Astrocyte (in vitro differentiated cells and primary cell): ENCODE results near the gene CCDC187. TPM values are rescaled to one million over a fixed set of nuclear protein-coding genes. Genes with fewer than 3 reads are reported as not detected.

Experiments used
- DNase-seq: peaks from one replicate; pipeline ENCODE4 v3.0.0-alpha.2; 2010; ENCODE audit warnings: low read depth
- FAIRE-seq: peaks from 2 replicates; lab custom pipeline; 2011; peaks lifted over from hg19 to GRCh38; lab: Jason Lieb, UNC
- H2AFZ ChIP-seq: 2 replicates; pipeline ENCODE4 v1.6.0; 2012; ENCODE audit warnings: low read depth, low read length, inconsistent platforms
- H3K27ac ChIP-seq: 2 replicates; pipeline ENCODE4 v1.5.1; 2011; ENCODE audit warnings: low read depth, low read length, inconsistent platforms
- H3K27me3 ChIP-seq: 2 replicates; pipeline ENCODE4 v1.6.0; 2011; ENCODE audit warnings: low read length, inconsistent platforms; ENCODE audit not compliant: insufficient read depth
- H3K36me3 ChIP-seq: 2 replicates; pipeline ENCODE4 v1.5.1; 2011; ENCODE audit warnings: low read length, inconsistent platforms; ENCODE audit not compliant: insufficient read depth
- H3K4me1 ChIP-seq: 2 replicates; pipeline ENCODE4 v1.5.1; 2011; ENCODE audit warnings: low read length, inconsistent platforms; ENCODE audit not compliant: insufficient read depth
- H3K4me2 ChIP-seq: 2 replicates; pipeline ENCODE4 v1.6.0; 2012; ENCODE audit warnings: low read length, inconsistent platforms
- H3K4me3 ChIP-seq: 2 replicates; pipeline ENCODE4 v1.5.1; 2011; ENCODE audit warnings: low read depth, mild to moderate bottlenecking, low read length, inconsistent platforms; ENCODE audit not compliant: insufficient read depth
- H3K79me2 ChIP-seq: 2 replicates; pipeline ENCODE4 v1.6.0; 2012; ENCODE audit warnings: mild to moderate bottlenecking, low read length, inconsistent platforms; ENCODE audit not compliant: insufficient read depth
- H3K9ac ChIP-seq: 2 replicates; pipeline ENCODE4 v1.6.0; 2012; ENCODE audit warnings: mild to moderate bottlenecking, low read length, inconsistent platforms
- H3K9me3 ChIP-seq: 2 replicates; pipeline ENCODE4 v1.5.1; 2012; ENCODE audit warnings: low read depth, mild to moderate bottlenecking, low read length, inconsistent platforms; ENCODE audit not compliant: insufficient read depth
- H4K20me1 ChIP-seq: 2 replicates; pipeline ENCODE4 v1.6.0; 2012; ENCODE audit warnings: low read length, inconsistent platforms; ENCODE audit not compliant: insufficient read depth
- H3K27ac Mint-ChIP-seq: one replicate; pipeline ENCODE4 v1.8.0; 2021; ENCODE audit warnings: mild to moderate bottlenecking, mixed read lengths; ENCODE audit not compliant: unreplicated experiment
- H3K27me3 Mint-ChIP-seq: one replicate; pipeline ENCODE4 v1.8.0; 2021; ENCODE audit warnings: low read depth, mixed read lengths; ENCODE audit not compliant: unreplicated experiment
- H3K36me3 Mint-ChIP-seq: one replicate; pipeline ENCODE4 v1.8.0; 2021; ENCODE audit warnings: low read depth, mixed read lengths; ENCODE audit not compliant: unreplicated experiment
- H3K4me1 Mint-ChIP-seq: one replicate; pipeline ENCODE4 v1.8.0; 2021; ENCODE audit warnings: low read depth, mixed read lengths; ENCODE audit not compliant: unreplicated experiment
- H3K4me3 Mint-ChIP-seq: one replicate; pipeline ENCODE4 v1.8.0; 2021; ENCODE audit warnings: mild to moderate bottlenecking, moderate library complexity, mixed read lengths; ENCODE audit not compliant: unreplicated experiment
- H3K9me3 Mint-ChIP-seq: one replicate; pipeline ENCODE4 v1.8.0; 2021; ENCODE audit warnings: mild to moderate bottlenecking, mixed read lengths; ENCODE audit not compliant: unreplicated experiment
- EZH2 ChIP-seq: IDR thresholded peaks from 2 replicates; pipeline ENCODE4 v1.6.1; 2012; ENCODE audit warnings: mild to moderate bottlenecking, low read length, inconsistent platforms; ENCODE audit not compliant: insufficient read depth
- total RNA-seq: library from RNA; stranded (reverse); gene quantifications from 2 replicates; pipeline ENCODE4 v1.2.1, GENCODE V29; 2021
- TF ChIP-seq, protein P1 (sequence below): IDR thresholded peaks from 2 replicates; pipeline ENCODE4 v1.5.1; 2011; ENCODE audit warnings: low read depth, mild to moderate bottlenecking, inconsistent platforms, low read length, moderate library complexity; ENCODE audit not compliant: insufficient read depth

Gene CCDC187
- total RNA-seq, 1 donor from 2014 or later, result 0.09 TPM

DNA sequence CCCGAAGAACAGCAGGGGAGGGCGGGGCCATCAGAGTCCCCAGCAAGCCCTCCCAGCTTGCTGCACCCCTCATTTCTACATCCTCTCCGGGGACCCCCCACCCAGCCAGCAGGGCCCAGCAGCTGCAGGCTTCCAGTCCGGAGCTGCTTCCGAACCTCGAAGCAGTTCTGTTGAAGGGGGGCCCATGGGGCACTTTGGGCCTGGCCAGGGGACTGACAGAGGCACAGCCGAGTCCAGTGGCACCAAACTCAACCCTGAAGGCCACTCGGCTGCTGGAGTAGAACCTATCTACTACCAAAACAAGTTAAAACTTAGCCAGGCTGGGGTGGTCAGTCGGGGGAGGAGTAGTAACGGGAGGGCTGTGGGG lies 8.1 kb upstream of the CCDC187 start:
- Mint-ChIP-seq H3K27ac (no peak overlapping the region), H3K4me1 (no peaks in the 10 kb centered on the region), H3K4me3 (no peak overlapping the region), H3K36me3 (peaks cover 7% of the 10 kb centered on the region), H3K9me3 (peaks cover 15% of the 10 kb centered on the region), H3K27me3 (no peaks in the 10 kb centered on the region)
- Histone ChIP-seq H3K4me3 (no peak overlapping the region), H2AFZ (no peak overlapping the region), H4K20me1 (peaks cover 9% of the 10 kb centered on the region), H3K27me3 (no peaks in the 10 kb centered on the region), H3K4me2 (no peak overlapping the region), H3K9me3 (peaks cover 17% of the 10 kb centered on the region), H3K4me1 (no peaks in the 10 kb centered on the region), H3K9ac (no peak overlapping the region), H3K36me3 (no peaks in the 10 kb centered on the region), H3K27ac (no peak overlapping the region), H3K79me2 (no peaks in the 10 kb centered on the region)
- FAIRE-seq (no peak), DNase-seq (no peak)
- TF ChIP-seq, protein P1, sequence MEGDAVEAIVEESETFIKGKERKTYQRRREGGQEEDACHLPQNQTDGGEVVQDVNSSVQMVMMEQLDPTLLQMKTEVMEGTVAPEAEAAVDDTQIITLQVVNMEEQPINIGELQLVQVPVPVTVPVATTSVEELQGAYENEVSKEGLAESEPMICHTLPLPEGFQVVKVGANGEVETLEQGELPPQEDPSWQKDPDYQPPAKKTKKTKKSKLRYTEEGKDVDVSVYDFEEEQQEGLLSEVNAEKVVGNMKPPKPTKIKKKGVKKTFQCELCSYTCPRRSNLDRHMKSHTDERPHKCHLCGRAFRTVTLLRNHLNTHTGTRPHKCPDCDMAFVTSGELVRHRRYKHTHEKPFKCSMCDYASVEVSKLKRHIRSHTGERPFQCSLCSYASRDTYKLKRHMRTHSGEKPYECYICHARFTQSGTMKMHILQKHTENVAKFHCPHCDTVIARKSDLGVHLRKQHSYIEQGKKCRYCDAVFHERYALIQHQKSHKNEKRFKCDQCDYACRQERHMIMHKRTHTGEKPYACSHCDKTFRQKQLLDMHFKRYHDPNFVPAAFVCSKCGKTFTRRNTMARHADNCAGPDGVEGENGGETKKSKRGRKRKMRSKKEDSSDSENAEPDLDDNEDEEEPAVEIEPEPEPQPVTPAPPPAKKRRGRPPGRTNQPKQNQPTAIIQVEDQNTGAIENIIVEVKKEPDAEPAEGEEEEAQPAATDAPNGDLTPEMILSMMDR, result no peak
- no peak for TF ChIP-seq EZH2

DNA sequence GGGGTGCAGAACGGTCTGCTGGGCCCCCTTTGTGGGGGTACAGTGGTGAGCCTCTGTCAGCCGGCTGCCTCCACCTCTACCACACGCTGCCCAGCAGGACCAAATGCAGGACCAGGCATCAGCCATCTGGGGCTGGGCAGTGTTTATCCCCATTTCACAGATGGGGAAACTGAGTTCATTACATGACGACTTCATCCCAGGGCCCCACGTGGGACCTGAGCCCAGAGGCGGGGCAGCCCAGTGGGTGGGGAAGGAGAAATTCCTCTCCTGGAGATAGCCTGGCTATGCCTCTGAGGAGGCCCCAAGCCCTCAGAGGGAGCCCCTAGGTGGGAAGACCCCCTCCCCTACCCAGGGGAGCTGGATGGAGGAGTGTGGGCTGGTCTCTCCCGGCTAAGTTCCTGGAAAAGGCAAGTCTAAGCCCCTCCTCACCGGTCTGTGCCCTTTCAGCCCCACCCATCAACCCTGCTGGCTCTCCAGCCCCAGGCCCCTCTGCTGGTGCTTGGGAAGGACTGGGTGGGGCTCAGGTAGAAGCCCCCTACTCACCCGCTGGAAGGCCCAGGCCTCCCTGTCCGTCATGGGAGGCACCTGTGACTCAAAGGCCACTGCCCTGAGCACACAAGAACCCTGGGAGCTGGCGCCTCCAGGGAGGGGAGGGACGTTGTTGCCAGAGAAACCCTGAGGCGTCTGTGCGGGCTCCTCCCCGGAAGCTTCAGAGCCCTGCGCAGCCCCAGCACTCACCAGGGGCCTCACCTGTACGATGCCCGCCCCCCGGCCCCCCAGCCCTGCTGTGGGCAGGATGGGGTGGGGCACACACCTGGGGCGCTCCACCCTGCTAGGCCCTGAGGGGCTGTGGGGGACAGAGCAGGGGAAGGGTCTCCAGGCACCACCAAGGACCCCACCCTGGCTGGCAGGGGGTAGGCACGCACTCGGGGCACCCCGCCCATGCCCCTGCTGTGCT lies 7.4 kb upstream of the CCDC187 start:
- Histone ChIP-seq H3K36me3 (no peaks in the 10 kb centered on the region), H3K27me3 (no peaks in the 10 kb centered on the region), H3K9me3 (peaks cover 17% of the 10 kb centered on the region), H3K79me2 (no peaks in the 10 kb centered on the region), H3K27ac (no peak overlapping the region), H3K4me3 (no peak overlapping the region), H3K4me2 (no peak overlapping the region), H4K20me1 (peaks cover 9% of the 10 kb centered on the region), H3K9ac (no peak overlapping the region), H3K4me1 (no peaks in the 10 kb centered on the region), H2AFZ (no peak overlapping the region)
- no peak for TF ChIP-seq EZH2
- TF ChIP-seq, protein P1, result no peak
- Mint-ChIP-seq H3K9me3 (peaks cover 14% of the 10 kb centered on the region), H3K4me1 (no peaks in the 10 kb centered on the region), H3K36me3 (peaks cover 7% of the 10 kb centered on the region), H3K27ac (no peak overlapping the region), H3K27me3 (peaks cover 2% of the 10 kb centered on the region), H3K4me3 (no peak overlapping the region)
- FAIRE-seq (no peak), DNase-seq (no peak)
